Effector memory CD4-positive, alpha-beta T cell (primary cell): ENCODE measurements around the gene ARL5A.

Experiments used
- DNase-seq, 3 donors: peaks; one replicate each; pipeline ENCODE4 v3.0.0-alpha.2; 2020
- H3K27ac ChIP-seq: 2 replicates; pipeline ENCODE4 v1.7.0; 2013; ENCODE audit warnings: mild to moderate bottlenecking, low read length, moderate library complexity; ENCODE audit not compliant: insufficient read depth, poor library complexity, severe bottlenecking
- H3K27me3 ChIP-seq: replicated peaks from 2 replicates; pipeline ENCODE4 v1.7.0; 2013; ENCODE audit warnings: mild to moderate bottlenecking, low read length; ENCODE audit not compliant: insufficient read depth, control insufficient read depth, poor library complexity, severe bottlenecking
- H3K36me3 ChIP-seq: 2 replicates; pipeline ENCODE4 v1.7.0; 2013; ENCODE audit warnings: mild to moderate bottlenecking, low read length, moderate library complexity; ENCODE audit not compliant: control insufficient read depth, insufficient read depth
- H3K4me1 ChIP-seq: 2 replicates; pipeline ENCODE4 v1.7.0; 2013; ENCODE audit warnings: low read length, mild to moderate bottlenecking; ENCODE audit not compliant: control insufficient read depth, insufficient read depth, poor library complexity, severe bottlenecking
- H3K4me3 ChIP-seq: 2 replicates; pipeline ENCODE4 v1.7.0; 2013; ENCODE audit warnings: low read length, low read depth, mild to moderate bottlenecking; ENCODE audit not compliant: insufficient read depth, poor library complexity, severe bottlenecking
- H3K9me3 ChIP-seq: 2 replicates; pipeline ENCODE4 v1.7.0; 2013; ENCODE audit warnings: mild to moderate bottlenecking, low read length, moderate library complexity; ENCODE audit not compliant: control insufficient read depth

Gene ARL5A

GRCh38 chr2:151774506-151774905 lies 53.7 kb downstream of the ARL5A start:
- H3K9me3 ChIP-seq = no peaks in the 10 kb centered on the region
- H3K27ac ChIP-seq = no peak overlapping the region
- no peaks in the 10 kb centered on the region for H3K27me3 ChIP-seq
- DNase-seq = no peak
- no peaks in the 10 kb centered on the region for H3K36me3 ChIP-seq
- no peak overlapping the region for H3K4me3 ChIP-seq
- no peaks in the 10 kb centered on the region for H3K4me1 ChIP-seq

- no peak overlapping the region for H3K4me3 ChIP-seq
- no peaks in the 10 kb centered on the region for H3K9me3 ChIP-seq
- H3K27ac ChIP-seq = no peak overlapping the region
- no peaks in the 10 kb centered on the region for H3K27me3 ChIP-seq
- DNase-seq = no peak
- no peaks in the 10 kb centered on the region for H3K36me3 ChIP-seq
- H3K4me1 ChIP-seq = no peaks in the 10 kb centered on the region
These were observed 56.4 kb downstream of the ARL5A start for GRCh38 chr2:151771599-151772358.

GRCh38 chr2:151770995-151771394 lies 57.2 kb downstream of the ARL5A start:
- Histone ChIP-seq H3K4me3 (no peak overlapping the region), H3K27me3 (no peaks in the 10 kb centered on the region), H3K4me1 (no peaks in the 10 kb centered on the region), H3K36me3 (no peaks in the 10 kb centered on the region), H3K27ac (no peak overlapping the region), H3K9me3 (no peaks in the 10 kb centered on the region)
- no peak for DNase-seq

- H3K4me1 ChIP-seq = no peaks in the 10 kb centered on the region
- H3K27ac ChIP-seq = no peak overlapping the region
- no peaks in the 10 kb centered on the region for H3K9me3 ChIP-seq
- H3K4me3 ChIP-seq = no peak overlapping the region
- H3K36me3 ChIP-seq = no peaks in the 10 kb centered on the region
- DNase-seq = no peak
- H3K27me3 ChIP-seq = no peaks in the 10 kb centered on the region
These were observed 58.6 kb downstream of the ARL5A start for GRCh38 chr2:151769606-151770005.

- DNase-seq = no peak
- no peaks in the 10 kb centered on the region for H3K4me1 ChIP-seq
These were observed 60.7 kb downstream of the ARL5A start for GRCh38 chr2:151767536-151767935.

GRCh38 chr2:151766437-151767153 lies 61.6 kb downstream of the ARL5A start:
- H3K27me3 ChIP-seq = no peaks in the 10 kb centered on the region
- no peaks in the 10 kb centered on the region for H3K36me3 ChIP-seq
- no peak overlapping the region for H3K4me3 ChIP-seq
- H3K27ac ChIP-seq = no peak overlapping the region
- no peak for DNase-seq
- no peaks in the 10 kb centered on the region for H3K9me3 ChIP-seq
- no peaks in the 10 kb centered on the region for H3K4me1 ChIP-seq

More at GRCh38 chr2:151767536-151767935, 60.7 kb downstream of the ARL5A start:
- no peaks in the 10 kb centered on the region for H3K36me3 ChIP-seq
- H3K9me3 ChIP-seq = no peaks in the 10 kb centered on the region
- no peak overlapping the region for H3K27ac ChIP-seq
- no peak overlapping the region for H3K4me3 ChIP-seq
- H3K27me3 ChIP-seq = no peaks in the 10 kb centered on the region

- no peaks in the 10 kb centered on the region for H3K27me3 ChIP-seq
- no peak for DNase-seq
- no peak overlapping the region for H3K27ac ChIP-seq
- no peaks in the 10 kb centered on the region for H3K4me1 ChIP-seq
- no peaks in the 10 kb centered on the region for H3K9me3 ChIP-seq
- no peaks in the 10 kb centered on the region for H3K36me3 ChIP-seq
- H3K4me3 ChIP-seq = no peak overlapping the region
These were observed 62.3 kb downstream of the ARL5A start for GRCh38 chr2:151765760-151766410.

- no peaks in the 10 kb centered on the region for H3K4me1 ChIP-seq
- no peaks in the 10 kb centered on the region for H3K27me3 ChIP-seq
- no peak overlapping the region for H3K4me3 ChIP-seq
- H3K36me3 ChIP-seq = no peaks in the 10 kb centered on the region
- H3K27ac ChIP-seq = no peak overlapping the region
- no peak for DNase-seq
- H3K9me3 ChIP-seq = no peaks in the 10 kb centered on the region
These were observed 65.5 kb downstream of the ARL5A start for GRCh38 chr2:151762694-151763093.

- no peak for DNase-seq
- Histone ChIP-seq H3K27ac (no peak overlapping the region), H3K27me3 (no peaks in the 10 kb centered on the region), H3K36me3 (no peaks in the 10 kb centered on the region), H3K4me1 (no peaks in the 10 kb centered on the region), H3K9me3 (no peaks in the 10 kb centered on the region), H3K4me3 (no peak overlapping the region)
These were observed 66.5 kb downstream of the ARL5A start for GRCh38 chr2:151761687-151762086.

GRCh38 chr2:151761193-151761592 lies 67.0 kb downstream of the ARL5A start:
- Histone ChIP-seq H3K27ac (no peak overlapping the region), H3K27me3 (no peaks in the 10 kb centered on the region), H3K9me3 (no peaks in the 10 kb centered on the region), H3K4me1 (no peaks in the 10 kb centered on the region), H3K36me3 (no peaks in the 10 kb centered on the region), H3K4me3 (no peak overlapping the region)
- DNase-seq = no peak
